T-helper 2 cell treated with Interferon-gamma antibody and Interleukin-4, amounts not matched to agents 5 μg/mL and 100 μg/mL, for 36 hours (primary cell): ENCODE results near the gene HAVCR1.
A peak's percentile ranks its signal among the peaks of the same experiment; 100 is the strongest.

Source experiments
- DNase-seq: peaks from one replicate; pipeline ENCODE4 v3.0.0; 2021; ENCODE audit warnings: low spot score
- H3K27ac Mint-ChIP-seq: one replicate; pipeline ENCODE4 v1.8.0; 2021; ENCODE audit warnings: mild to moderate bottlenecking, mixed read lengths
- H3K27me3 Mint-ChIP-seq: one replicate; pipeline ENCODE4 v1.8.0; 2021; ENCODE audit warnings: low read depth, mixed read lengths
- H3K36me3 Mint-ChIP-seq: one replicate; pipeline ENCODE4 v1.8.0; 2021; ENCODE audit warnings: low read depth, mixed read lengths
- H3K4me1 Mint-ChIP-seq: one replicate; pipeline ENCODE4 v1.8.0; 2021; ENCODE audit warnings: low read depth, mixed read lengths
- H3K4me3 Mint-ChIP-seq: one replicate; pipeline ENCODE4 v1.8.0; 2022; ENCODE audit warnings: mild to moderate bottlenecking, moderate library complexity, mixed read lengths
- H3K9me3 Mint-ChIP-seq: one replicate; pipeline ENCODE4 v1.8.0; 2021; ENCODE audit warnings: mixed read lengths

Gene HAVCR1

DNA sequence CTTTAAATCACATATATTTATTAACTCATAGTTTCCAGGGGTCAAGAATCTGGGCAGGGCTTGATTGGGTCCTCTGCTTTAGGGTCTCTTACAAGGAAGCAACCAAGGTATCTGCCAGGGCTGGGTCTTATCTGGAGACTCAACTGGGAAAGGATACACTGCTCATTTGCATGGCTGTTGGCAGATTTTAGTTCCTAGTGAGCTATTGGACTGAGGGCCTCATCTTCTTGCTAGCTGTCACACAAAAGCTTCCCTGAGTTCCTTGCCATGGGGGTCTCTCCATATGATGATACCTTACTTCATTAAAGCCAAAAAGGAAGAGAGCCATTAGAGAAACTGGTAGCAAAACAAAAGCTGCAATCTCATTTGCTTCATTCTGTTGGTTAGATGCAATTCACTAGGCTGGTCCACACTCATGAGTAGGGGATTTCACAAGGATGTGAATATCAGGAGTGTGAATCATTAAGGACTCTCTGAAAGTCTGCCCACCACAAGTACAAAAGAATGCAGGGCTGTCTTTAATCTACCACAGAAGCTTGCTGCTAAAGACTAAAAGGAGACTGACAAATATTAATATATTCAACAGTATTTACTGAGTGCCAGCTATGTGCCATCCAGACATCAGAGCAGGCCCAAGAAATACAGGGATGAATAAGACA lies 53.9 kb downstream of the HAVCR1 start:
- DNase-seq = no peak
- no peak overlapping the region for H3K27ac Mint-ChIP-seq
- peaks cover 43% of the 10 kb centered on the region for H3K9me3 Mint-ChIP-seq
- H3K4me1 Mint-ChIP-seq = peaks cover 11% of the 10 kb centered on the region
- H3K27me3 Mint-ChIP-seq = no peaks in the 10 kb centered on the region
- peaks cover 22% of the 10 kb centered on the region for H3K36me3 Mint-ChIP-seq
- H3K4me3 Mint-ChIP-seq = no peak overlapping the region

DNA sequence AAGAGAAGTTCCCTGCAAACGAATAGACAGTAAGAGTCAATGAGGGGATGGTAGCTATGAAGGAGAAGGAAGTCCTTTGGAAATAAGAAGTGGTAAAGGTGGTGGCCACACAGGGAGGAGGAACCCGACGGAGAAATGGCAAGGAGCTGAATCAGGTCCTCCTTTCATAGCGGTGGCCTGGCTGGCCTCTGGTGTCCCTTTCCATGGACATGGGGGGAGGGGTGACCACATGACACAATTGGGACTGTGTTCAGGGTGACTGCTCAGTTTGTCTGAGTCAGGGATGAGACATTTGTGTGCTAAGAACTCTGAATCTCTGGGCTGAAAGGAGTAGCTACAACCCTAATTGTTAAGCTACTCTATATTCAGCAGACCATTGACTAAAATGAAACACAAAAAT lies 67.2 kb downstream of the HAVCR1 start:
- Mint-ChIP-seq H3K27me3 (no peaks in the 10 kb centered on the region), H3K36me3 (no peaks in the 10 kb centered on the region), H3K9me3 (peaks cover 7% of the 10 kb centered on the region), H3K4me1 (peaks cover 5% of the 10 kb centered on the region), H3K4me3 (no peak overlapping the region), H3K27ac (peak overlapping the region; percentile 13)
- DNase-seq = no peak

DNA sequence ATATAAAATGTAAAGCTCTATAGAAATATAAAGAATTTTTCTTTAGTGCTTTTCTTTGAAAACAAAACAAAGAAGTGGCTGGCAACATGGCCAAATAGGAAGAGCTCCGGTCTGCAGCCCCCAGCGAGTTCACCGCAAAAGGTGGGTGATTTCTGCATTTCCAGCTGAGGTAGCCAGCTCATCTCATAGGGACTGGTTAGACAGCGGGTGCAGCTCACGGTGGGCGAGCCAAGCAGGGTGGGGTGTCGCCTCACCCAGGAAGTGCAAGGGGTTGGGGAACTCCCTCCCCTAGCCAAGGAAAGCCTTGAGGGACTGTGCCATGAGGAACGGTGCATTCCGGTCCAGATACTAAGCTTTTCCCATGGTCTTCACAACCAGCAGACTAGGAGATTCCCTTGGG lies 74.9 kb downstream of the HAVCR1 start:
- H3K27ac Mint-ChIP-seq = no peak overlapping the region
- H3K27me3 Mint-ChIP-seq = peaks cover 4% of the 10 kb centered on the region
- peaks cover 13% of the 10 kb centered on the region for H3K9me3 Mint-ChIP-seq
- H3K4me1 Mint-ChIP-seq = peaks cover 5% of the 10 kb centered on the region
- H3K36me3 Mint-ChIP-seq = peaks cover 2% of the 10 kb centered on the region
- DNase-seq = no peak
- H3K4me3 Mint-ChIP-seq = no peak overlapping the region

GRCh38 chr5:156981481-156981880 lies 77.4 kb downstream of the HAVCR1 start:
- H3K36me3 Mint-ChIP-seq = peaks cover 4% of the 10 kb centered on the region
- H3K4me1 Mint-ChIP-seq = no peaks in the 10 kb centered on the region
- H3K4me3 Mint-ChIP-seq = no peak overlapping the region
- DNase-seq = no peak
- H3K9me3 Mint-ChIP-seq = peaks cover 5% of the 10 kb centered on the region
- H3K27ac Mint-ChIP-seq = no peak overlapping the region
- H3K27me3 Mint-ChIP-seq = peaks cover 4% of the 10 kb centered on the region
